ENCODE measurements around the gene USP4.

The USP4 gene

GRCh38 chr3:49271047-49271446 is 68.8 kb downstream of the USP4 start:
- DNase-seq (ENCODE audit: low read depth), result no peak
- TF ChIP-seq MAX (IDR thresholded peaks at IDR 0.05; ENCODE audit: low read depth, low read length) (no peak), CTCF (IDR thresholded peaks at IDR 0.05; ENCODE audit: low read depth, low read length) (no peak), POLR2A (IDR thresholded peaks at IDR 0.05; ENCODE audit: extremely low read depth, insufficient read length) (no peak)
- no peak overlapping the region for H3K4me3 ChIP-seq (ENCODE audit: low read depth, low read length)

DNA sequence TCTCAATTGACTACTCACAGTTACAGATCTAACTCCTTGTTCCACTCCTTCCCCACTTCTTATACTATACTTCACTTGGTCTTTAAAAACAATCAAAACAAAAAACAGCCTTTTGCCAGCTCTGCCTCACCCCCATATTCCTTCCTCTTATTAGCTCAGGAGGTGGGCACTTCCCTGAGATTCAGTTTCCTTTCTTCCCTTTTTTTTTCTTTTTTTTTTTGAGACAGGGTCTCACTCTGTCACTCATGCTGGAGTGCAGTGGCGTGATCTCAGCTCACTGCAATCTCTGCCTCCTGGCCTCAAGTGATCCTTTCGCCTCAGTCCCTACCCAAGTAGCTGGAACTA is 69.7 kb downstream of the USP4 start:
- TF ChIP-seq POLR2A (IDR thresholded peaks at IDR 0.05; ENCODE audit: extremely low read depth, insufficient read length) (no peak), MYC (IDR thresholded peaks at IDR 0.05; ENCODE audit: low read depth, low read length) (no peak), CTCF (IDR thresholded peaks at IDR 0.05; ENCODE audit: low read depth, low read length) (no peak), MAX (IDR thresholded peaks at IDR 0.05; ENCODE audit: low read depth, low read length) (no peak)
- no peak for DNase-seq (ENCODE audit: low read depth)
- no peak overlapping the region for H3K4me3 ChIP-seq (ENCODE audit: low read depth, low read length)

DNA sequence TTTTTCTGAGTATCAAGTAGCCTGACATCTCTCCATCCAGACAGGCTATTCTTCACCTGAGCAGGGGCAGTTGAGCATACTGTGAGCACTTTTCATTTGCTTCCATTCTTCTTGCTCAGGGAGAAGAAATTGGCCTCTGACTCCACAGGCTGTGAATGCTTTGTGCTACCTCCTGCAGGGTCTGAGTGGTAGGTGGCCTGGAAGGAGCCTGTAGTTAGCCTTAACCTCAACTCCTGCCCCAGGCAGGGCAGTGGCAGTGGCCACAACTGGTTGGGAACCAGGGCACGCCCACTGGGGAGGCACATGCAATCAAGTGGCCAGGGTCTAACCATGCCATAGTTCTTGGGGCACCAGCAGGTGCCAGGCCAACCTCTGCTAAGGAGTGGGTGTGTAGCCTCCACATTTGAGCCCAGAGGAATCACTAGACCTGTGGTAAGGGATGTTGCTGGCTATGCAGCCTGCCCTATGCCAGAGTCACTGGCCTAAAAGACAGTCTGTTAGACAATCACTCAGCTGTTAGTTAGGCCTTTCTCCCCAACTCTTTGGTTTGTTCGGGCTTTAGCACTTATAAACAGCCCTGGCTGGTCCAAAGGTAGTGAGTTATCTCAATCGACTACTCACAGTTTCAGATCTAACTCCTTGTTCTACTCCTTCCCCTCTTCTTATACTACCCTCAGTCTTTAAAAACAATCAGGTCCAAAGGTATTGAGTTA is 70.3 kb downstream of the USP4 start:
- TF ChIP-seq MYC (IDR thresholded peaks at IDR 0.05; ENCODE audit: low read depth, low read length), result no peak
- TF ChIP-seq MAX (IDR thresholded peaks at IDR 0.05; ENCODE audit: low read depth, low read length), result no peak
- TF ChIP-seq CTCF (IDR thresholded peaks at IDR 0.05; ENCODE audit: low read depth, low read length), result no peak
- TF ChIP-seq POLR2A (IDR thresholded peaks at IDR 0.05; ENCODE audit: extremely low read depth, insufficient read length), result no peak
- no peak overlapping the region for H3K4me3 ChIP-seq (ENCODE audit: low read depth, low read length)
- DNase-seq (ENCODE audit: low read depth), result no peak

DNA sequence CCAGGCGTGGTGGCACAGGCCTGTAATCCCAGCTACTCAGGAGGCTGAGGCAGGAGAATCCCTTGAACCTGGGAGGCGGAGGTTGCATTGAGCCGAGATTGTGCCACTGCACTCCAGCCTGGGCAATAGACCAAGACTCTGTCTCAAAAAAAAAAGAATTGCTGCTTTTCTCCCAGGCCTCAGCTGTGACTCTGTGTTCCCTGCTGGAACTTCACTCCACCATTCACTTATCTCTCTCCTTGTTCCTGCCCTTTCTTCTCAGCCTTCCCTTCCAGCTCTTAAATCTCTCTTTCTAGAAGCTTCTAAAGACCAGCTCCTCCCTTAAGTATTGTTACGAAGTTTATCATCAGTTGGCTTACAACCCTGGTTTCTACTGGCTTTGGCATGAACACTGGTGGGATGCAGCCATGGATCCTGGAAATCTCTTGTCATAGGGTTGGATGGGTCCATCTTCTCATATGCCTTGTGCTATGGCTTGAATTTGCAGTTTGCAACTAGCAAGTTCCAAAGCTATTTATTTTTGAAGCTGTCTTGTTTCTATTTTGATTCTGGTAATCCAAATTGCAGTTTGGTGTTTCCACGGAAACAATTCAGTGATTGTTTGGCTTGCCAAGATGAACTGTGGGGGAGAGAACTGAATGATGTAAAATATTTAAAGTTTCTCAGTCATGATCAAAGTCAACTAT is 73.3 kb downstream of the USP4 start:
- no peak for TF ChIP-seq CTCF (IDR thresholded peaks at IDR 0.05; ENCODE audit: low read depth, low read length)
- TF ChIP-seq MYC (IDR thresholded peaks at IDR 0.05; ENCODE audit: low read depth, low read length), result no peak
- TF ChIP-seq MAX (IDR thresholded peaks at IDR 0.05; ENCODE audit: low read depth, low read length), result no peak
- TF ChIP-seq POLR2A (IDR thresholded peaks at IDR 0.05; ENCODE audit: extremely low read depth, insufficient read length), result no peak
- H3K4me3 ChIP-seq (ENCODE audit: low read depth, low read length), result no peak overlapping the region
- no peak for DNase-seq (ENCODE audit: low read depth)

- DNase-seq (ENCODE audit: low read depth), result no peak
- H3K4me3 ChIP-seq (ENCODE audit: low read depth, low read length), result no peak overlapping the region
- no peak for TF ChIP-seq CTCF (IDR thresholded peaks at IDR 0.05; ENCODE audit: low read depth, low read length)
- TF ChIP-seq MYC (IDR thresholded peaks at IDR 0.05; ENCODE audit: low read depth, low read length), result no peak
- no peak for TF ChIP-seq POLR2A (IDR thresholded peaks at IDR 0.05; ENCODE audit: extremely low read depth, insufficient read length)
- no peak for TF ChIP-seq MAX (IDR thresholded peaks at IDR 0.05; ENCODE audit: low read depth, low read length)
These were observed 74.0 kb downstream of the USP4 start for GRCh38 chr3:49265661-49266386.

All from NB4 (cell line).